Inflammatory macrophage (primary cell): ENCODE measurements around the gene SLC6A2.

Experiments
- DNase-seq, 2 donors: peaks; one replicate each; pipeline ENCODE4 v3.0.0-alpha.2; 2020 to 2022

SLC6A2 gene

GRCh38 chr16:55672471-55672870, 16.7 kb downstream of the SLC6A2 start:
- DNase-seq, result no peak

GRCh38 chr16:55678161-55678821, 22.5 kb downstream of the SLC6A2 start:
- no peak for DNase-seq

GRCh38 chr16:55682086-55682485, 26.3 kb downstream of the SLC6A2 start:
- DNase-seq, result no peak

- DNase-seq, result no peak
These were observed 30.2 kb downstream of the SLC6A2 start for GRCh38 chr16:55685973-55686372.

GRCh38 chr16:55686671-55687070, 30.9 kb downstream of the SLC6A2 start:
- DNase-seq, result no peak

- DNase-seq, result no peak
These were observed 32.0 kb downstream of the SLC6A2 start for GRCh38 chr16:55687802-55688201.

- no peak for DNase-seq
These were observed 35.1 kb downstream of the SLC6A2 start for GRCh38 chr16:55690841-55691240.

- no peak for DNase-seq
These were observed 36.0 kb downstream of the SLC6A2 start for GRCh38 chr16:55691771-55692170.

- no peak for DNase-seq
These were observed 39.8 kb downstream of the SLC6A2 start for GRCh38 chr16:55695595-55695994.

- no peak for DNase-seq
These were observed 42.1 kb downstream of the SLC6A2 start for GRCh38 chr16:55697867-55698266.

- DNase-seq, result no peak
These were observed 42.5 kb downstream of the SLC6A2 start for GRCh38 chr16:55698331-55698730.

- no peak for DNase-seq
These were observed 43.2 kb downstream of the SLC6A2 start for GRCh38 chr16:55698946-55699345.

- DNase-seq, result no peak
These were observed 43.8 kb downstream of the SLC6A2 start for GRCh38 chr16:55699616-55700015.

GRCh38 chr16:55700067-55700466, 44.3 kb downstream of the SLC6A2 start:
- DNase-seq, result no peak

GRCh38 chr16:55700961-55701360, 45.2 kb downstream of the SLC6A2 start:
- DNase-seq, result no peak

- DNase-seq, result peak; percentile 47 to 64
These were observed 45.9 kb downstream of the SLC6A2 start for GRCh38 chr16:55701442-55702319.

- peak; percentile 70 for DNase-seq
These were observed 47.5 kb downstream of the SLC6A2 start for GRCh38 chr16:55703003-55704001.

- DNase-seq, result no peak
These were observed 51.1 kb downstream of the SLC6A2 start for GRCh38 chr16:55706739-55707384.

GRCh38 chr16:55709801-55710200, 54.0 kb downstream of the SLC6A2 start:
- no peak for DNase-seq

- DNase-seq, result no peak
These were observed 54.7 kb downstream of the SLC6A2 start for GRCh38 chr16:55710466-55710865.

GRCh38 chr16:55711959-55712876, 56.4 kb downstream of the SLC6A2 start:
- DNase-seq, result peak; percentile 43 to 68
